IMR-90 (cell line): Measurements from ENCODE around the gene UBE2QL1. TPM values are rescaled to one million over a fixed set of nuclear protein-coding genes. Genes with fewer than 3 reads are reported as not detected.

Source experiments
- ATAC-seq: fragments of 200-7000 bp; cut with Tn5 transposase; 2 replicates; pipeline ENCODE4 v1.9.1; 2020; ENCODE audit warnings: low read depth, mild to moderate bottlenecking, moderate library complexity
- BruUV-seq: library from RNA; stranded (reverse); fragments of 400-500 nt; replicated peaks from 2 replicates; lab custom pipeline; 2021; lab: Mats Ljungman, UMichigan
- CTCF ChIA-PET: fragments of 300-600 bp; formaldehyde crosslinking; extraction: SDS; loops from one replicate; lab custom pipeline; 2021; ENCODE audit warnings: antibody characterized with exemption; lab: Yijun Ruan, JAX
- POLR2A ChIA-PET: fragments of 300-600 bp; sonication (Branson Sonifier 250); formaldehyde crosslinking; loops from one replicate; lab custom pipeline; 2022; ENCODE audit warnings: antibody characterized with exemption; ENCODE audit not compliant: unreplicated experiment; lab: Charles Lee
- DNase-seq: peaks from one replicate; pipeline ENCODE4 v3.0.0; 2013
- H2AFZ ChIP-seq: replicated peaks from 2 replicates; pipeline ENCODE3; 2013; ENCODE audit warnings: low read length, mild to moderate bottlenecking; ENCODE audit not compliant: poor library complexity
- H2AK5ac ChIP-seq: 2 replicates; pipeline ENCODE4 v1.6.1; 2013; ENCODE audit warnings: low read depth, low read length, inconsistent platforms
- H2AK9ac ChIP-seq: replicated peaks from 2 replicates; pipeline ENCODE3; 2013; ENCODE audit warnings: mild to moderate bottlenecking, low read depth, low read length, moderate library complexity; ENCODE audit not compliant: poor library complexity
- H2BK120ac ChIP-seq: 2 replicates; pipeline ENCODE4 v1.6.1; 2013; ENCODE audit warnings: low read depth, low read length, inconsistent platforms
- H2BK15ac ChIP-seq: 3 replicates; pipeline ENCODE4 v1.6.1; 2013; ENCODE audit warnings: low read depth, low read length, inconsistent platforms
- H2BK20ac ChIP-seq: 2 replicates; pipeline ENCODE4 v1.6.1; 2013; ENCODE audit warnings: low read depth, mild to moderate bottlenecking, inconsistent platforms, low read length, moderate library complexity
- H2BK5ac ChIP-seq: 2 replicates; pipeline ENCODE4 v1.6.1; 2013; ENCODE audit warnings: mild to moderate bottlenecking, low read depth, low read length, inconsistent platforms; ENCODE audit not compliant: poor library complexity, severe bottlenecking
- H3K14ac ChIP-seq: replicated peaks from 2 replicates; pipeline ENCODE4 v1.6.1; 2013; ENCODE audit warnings: low read depth, low read length, inconsistent platforms
- H3K18ac ChIP-seq: 2 replicates; pipeline ENCODE4 v1.6.1; 2013; ENCODE audit warnings: low read depth, low read length, control low read depth
- H3K23ac ChIP-seq: 2 replicates; pipeline ENCODE4 v1.6.1; 2013; ENCODE audit warnings: low read depth, low read length, inconsistent platforms
- H3K27ac ChIP-seq: 2 replicates; pipeline ENCODE4 v1.5.1; 2013; ENCODE audit warnings: mild to moderate bottlenecking, control low read depth, low read length; ENCODE audit not compliant: insufficient read depth
- H3K27me3 ChIP-seq: 2 replicates; pipeline ENCODE4 v1.6.1; 2013; ENCODE audit warnings: low read length; ENCODE audit not compliant: control insufficient read depth, insufficient read depth
- H3K36me3 ChIP-seq: 2 replicates; pipeline ENCODE4 v1.6.1; 2013; ENCODE audit warnings: low read length, mixed read lengths; ENCODE audit not compliant: control insufficient read depth, insufficient read depth
- H3K4ac ChIP-seq: 2 replicates; pipeline ENCODE4 v1.6.1; 2013; ENCODE audit warnings: low read depth, low read length, inconsistent platforms
- H3K4me1 ChIP-seq: 2 replicates; pipeline ENCODE4 v1.6.1; 2013; ENCODE audit warnings: low read length, mixed read lengths; ENCODE audit not compliant: control insufficient read depth, insufficient read depth
- H3K4me2 ChIP-seq: 2 replicates; pipeline ENCODE4 v1.6.1; 2013; ENCODE audit warnings: low read depth, mild to moderate bottlenecking, control low read depth, low read length, moderate library complexity
- H3K4me3 ChIP-seq: 2 replicates; pipeline ENCODE4 v1.5.1; 2013; ENCODE audit warnings: low read depth, mild to moderate bottlenecking, control low read depth, low read length, moderate library complexity; ENCODE audit not compliant: insufficient read depth
- H3K56ac ChIP-seq: 2 replicates; pipeline ENCODE4 v1.6.1; 2013; ENCODE audit warnings: low read length, inconsistent platforms; ENCODE audit not compliant: insufficient read depth; ENCODE audit errors: extremely low read depth
- H3K79me1 ChIP-seq, 2 experiments: 2 replicates each; pipeline ENCODE4 v1.6.1; 2013; ENCODE audit warnings: low read length in 2 of 2, inconsistent platforms in 1 of 2, low read depth in 1 of 2
- H3K9ac ChIP-seq: 2 replicates; pipeline ENCODE4 v1.6.1; 2013; ENCODE audit warnings: low read depth, low read length, control low read depth
- H3K9me1 ChIP-seq: 2 replicates; pipeline ENCODE4 v1.6.1; 2013; ENCODE audit warnings: low read length, inconsistent platforms; ENCODE audit not compliant: insufficient read depth
- H3K9me3 ChIP-seq: 2 replicates; pipeline ENCODE4 v1.6.1; 2013; ENCODE audit warnings: low read length; ENCODE audit not compliant: control insufficient read depth, insufficient read depth
- H4K20me1 ChIP-seq: 2 replicates; pipeline ENCODE4 v1.6.1; 2013; ENCODE audit warnings: low read length, inconsistent platforms; ENCODE audit not compliant: insufficient read depth
- H4K5ac ChIP-seq: 2 replicates; pipeline ENCODE4 v1.6.1; 2013; ENCODE audit warnings: mild to moderate bottlenecking, low read depth, low read length, control low read depth
- H4K8ac ChIP-seq, 2 experiments: 2 replicates each; pipeline ENCODE4 v1.6.1; 2013; ENCODE audit warnings: low read depth in 2 of 2, low read length in 2 of 2, control low read depth in 1 of 2, inconsistent platforms in 1 of 2
- H4K91ac ChIP-seq: 2 replicates; pipeline ENCODE4 v1.6.1; 2013; ENCODE audit warnings: low read depth, low read length, inconsistent platforms; ENCODE audit not compliant: insufficient read depth
- BHLHE40 ChIP-seq: fragments of 150-350 bp; IDR thresholded peaks from 2 replicates; pipeline ENCODE4 v1.6.1; 2016; ENCODE audit warnings: mild to moderate bottlenecking, low read depth, low read length
- CEBPB ChIP-seq: IDR thresholded peaks from 2 replicates; pipeline ENCODE4 v1.6.1; 2012; ENCODE audit warnings: low read depth, low read length, improper control_type of control experiment
- FOS ChIP-seq: fragments of 150-350 bp; IDR thresholded peaks from 2 replicates; pipeline ENCODE4 v1.6.1; 2016; ENCODE audit warnings: low read depth, low read length
- MAFK ChIP-seq: IDR thresholded peaks from 2 replicates; pipeline ENCODE4 v1.6.1; 2012; ENCODE audit warnings: low read depth, low read length, improper control_type of control experiment
- MAZ ChIP-seq: IDR thresholded peaks from 2 replicates; pipeline ENCODE4 v1.6.1; 2012; ENCODE audit warnings: low read depth, mild to moderate bottlenecking, low read length, improper control_type of control experiment, moderate library complexity, borderline replicate concordance
- MXI1 ChIP-seq: IDR thresholded peaks from 2 replicates; pipeline ENCODE4 v1.6.1; 2012; ENCODE audit warnings: low read depth, mild to moderate bottlenecking, low read length, moderate library complexity, borderline replicate concordance
- NFE2L2 ChIP-seq: fragments of 150-350 bp; IDR thresholded peaks from 2 replicates; pipeline ENCODE4 v1.6.1; 2016; ENCODE audit warnings: low read depth, mild to moderate bottlenecking, low read length
- RCOR1 ChIP-seq: IDR thresholded peaks from 2 replicates; pipeline ENCODE4 v1.6.1; 2012; ENCODE audit warnings: mild to moderate bottlenecking, low read length, improper control_type of control experiment; ENCODE audit not compliant: insufficient replicate concordance
- USF2 ChIP-seq: fragments of 150-350 bp; IDR thresholded peaks from 2 replicates; pipeline ENCODE4 v1.6.1; 2017; ENCODE audit warnings: mild to moderate bottlenecking, antibody characterized with exemption, low read length, low read depth
- WGBS, 2 experiments: methylation state at CpG; one replicate each; pipeline versions ENCODE4 v1.1.5 to v1.1.7; 2013; ENCODE audit warnings: missing lambda C conversion rate in 2 of 2; ENCODE audit not compliant: insufficient read length in 1 of 2; ENCODE audit errors: extremely low coverage in 2 of 2; 5-methylcytosine and 5-hydroxymethylcytosine counted together
- dilution Hi-C: fragments of 300-500 bp; cut with HindIII; formaldehyde crosslinking; loops from one replicate; pipeline ENCODE4 v1.14.3; 2018; ENCODE audit warnings: low sequenced_read_pairs; ENCODE audit not compliant: unreplicated experiment
- in situ Hi-C: fragments of 300-500 bp; cut with MboI; formaldehyde crosslinking; loops from 3 replicates; pipeline ENCODE4 v1.14.3; 2019; ENCODE audit warnings: low sequenced_read_pairs, inconsistent platforms, mixed read lengths
- intact Hi-C: fragments of 100-400 bp; cut with micrococcal nuclease; formaldehyde crosslinking; loops from 2 replicates; pipeline ENCODE4 v1.10.0; 2022
- polyA plus RNA-seq, 3 experiments: library from polyadenylated mRNA; depleted of rRNA; stranded (reverse); fragments of >200 nt; gene quantifications; 2 replicates each; pipeline ENCODE4 v1.2.3, GENCODE V29; 2012; ENCODE audit warnings: low replicate concordance in 1 of 3
- total RNA-seq: library from RNA; depleted of rRNA; stranded (reverse); fragments of >200 nt; gene quantifications from 2 replicates; pipeline ENCODE4 v1.2.3, GENCODE V29; 2012

Gene UBE2QL1
- total and polyA plus RNA-seq, 2 of the 4 experiments (the other 2 are of a cell fraction), result not detected

GRCh38 chr5:6471252-6471651, 22.6 kb downstream of the UBE2QL1 start:
- no peak overlapping the region for H3K4ac ChIP-seq
- no peak overlapping the region for H3K23ac ChIP-seq
- POLR2A ChIA-PET, result no interaction called here
- WGBS, 2 experiments, result no CpG with 5 or more reads among the region's 1 CpG
- no peak overlapping the region for H4K91ac ChIP-seq
- DNase-seq (no peak), ATAC-seq (no peak)
- H2AK9ac ChIP-seq, result no peak overlapping the region
- no TSS peak for BruUV-seq
- no peak overlapping the region for H3K9ac ChIP-seq
- no peak for TF ChIP-seq USF2
- no peak for TF ChIP-seq BHLHE40
- TF ChIP-seq NFE2L2, result no peak
- no peak for TF ChIP-seq MXI1
- no peak for TF ChIP-seq MAFK
- no peak for TF ChIP-seq RCOR1
- no peak for TF ChIP-seq CEBPB
- no peak for TF ChIP-seq FOS
- TF ChIP-seq MAZ, result no peak
- H3K14ac ChIP-seq, result no peak overlapping the region
- in situ Hi-C loops, result no loop called here
- H3K79me1 ChIP-seq, result no peaks in the 10 kb centered on the region
- H2AFZ ChIP-seq, result no peak overlapping the region
- H3K4me1 ChIP-seq, result no peaks in the 10 kb centered on the region
- no peak overlapping the region for H2BK5ac ChIP-seq
- no peak overlapping the region for H3K56ac ChIP-seq
- H2BK20ac ChIP-seq, result no peak overlapping the region
- H3K9me1 ChIP-seq, result no peaks in the 10 kb centered on the region
- peaks cover 13% of the 10 kb centered on the region for H3K27me3 ChIP-seq
- H3K36me3 ChIP-seq, result no peaks in the 10 kb centered on the region
- no peak overlapping the region for H3K4me2 ChIP-seq
- no peak overlapping the region for H2AK5ac ChIP-seq
- no peak overlapping the region for H4K5ac ChIP-seq
- no peaks in the 10 kb centered on the region for H3K9me3 ChIP-seq
- H2BK15ac ChIP-seq, result no peak overlapping the region
- no peak overlapping the region for H2BK120ac ChIP-seq
- no peaks in the 10 kb centered on the region for H4K20me1 ChIP-seq
- H3K18ac ChIP-seq, result no peak overlapping the region
- dilution Hi-C loops, result no loop called here
- CTCF ChIA-PET, result no interaction called here
- H3K4me3 ChIP-seq, result no peak overlapping the region
- H4K8ac ChIP-seq, result no peak overlapping the region
- intact Hi-C loops, result no loop called here
- H3K27ac ChIP-seq, result no peak overlapping the region
